Epithelial cell of prostate (primary cell): ENCODE data around the gene CERS1.

Source experiments
- DNase-seq: peaks from one replicate; pipeline ENCODE4 v3.0.0-alpha.2; 2011; ENCODE audit warnings: low read depth, low spot score
- H3K27ac ChIP-seq: fragments of 450-650 bp; 2 replicates; pipeline ENCODE4 v1.5.1; 2017; ENCODE audit warnings: mild to moderate bottlenecking

Gene CERS1

GRCh38 chr19:18899624-18900560 lies 3.9 kb upstream of the CERS1 start:
- no peak for DNase-seq
- H3K27ac ChIP-seq: no peak overlapping the region

- H3K27ac ChIP-seq: no peak overlapping the region
- DNase-seq: no peak
Measured at GRCh38 chr19:18898607-18899408, 2.9 kb upstream of the CERS1 start.

GRCh38 chr19:18898081-18898606 lies 2.2 kb upstream of the CERS1 start:
- H3K27ac ChIP-seq: no peak overlapping the region
- DNase-seq: no peak

- H3K27ac ChIP-seq: no peak overlapping the region
- DNase-seq: no peak
Measured at GRCh38 chr19:18897094-18898029, 1.4 kb upstream of the CERS1 start.

- no peak for DNase-seq
- no peak overlapping the region for H3K27ac ChIP-seq
Measured at GRCh38 chr19:18896421-18896841, 473 bp upstream of the CERS1 start.

- DNase-seq: no peak
- H3K27ac ChIP-seq: no peak overlapping the region
Measured at GRCh38 chr19:18895038-18895823, 727 bp downstream of the CERS1 start.

- DNase-seq: no peak
- H3K27ac ChIP-seq: no peak overlapping the region
Measured at GRCh38 chr19:18894254-18895037, 1.5 kb downstream of the CERS1 start.

- no peak overlapping the region for H3K27ac ChIP-seq
- no peak for DNase-seq
Measured at GRCh38 chr19:18893587-18894253, 2.2 kb downstream of the CERS1 start.

- DNase-seq: no peak
- no peak overlapping the region for H3K27ac ChIP-seq
Measured at GRCh38 chr19:18889949-18890745, 5.8 kb downstream of the CERS1 start.

GRCh38 chr19:18886972-18887371 lies 9.0 kb downstream of the CERS1 start:
- H3K27ac ChIP-seq: no peak overlapping the region
- no peak for DNase-seq

- H3K27ac ChIP-seq: no peak overlapping the region
- DNase-seq: no peak
Measured at GRCh38 chr19:18883526-18884304, 12.2 kb downstream of the CERS1 start.

- no peak overlapping the region for H3K27ac ChIP-seq
- no peak for DNase-seq
Measured at GRCh38 chr19:18881491-18881890, 14.5 kb downstream of the CERS1 start.

- DNase-seq: no peak
- H3K27ac ChIP-seq: no peak overlapping the region
Measured at GRCh38 chr19:18879579-18880373, 16.2 kb downstream of the CERS1 start.

GRCh38 chr19:18878858-18879578 lies 16.9 kb downstream of the CERS1 start:
- no peak overlapping the region for H3K27ac ChIP-seq
- DNase-seq: no peak
